ENCODE measurements around the gene CNOT4. TPM values are rescaled to one million over a fixed set of nuclear protein-coding genes. Genes with fewer than 3 reads are reported as not detected.

CNOT4 gene
- total RNA-seq, result 10 to 100 TPM; 25.6 to 36.8 (median 29.3) TPM

- peak within 1 kb of the TSS; percentile 80 to 93 (median 83) for H3K4me3 ChIP-seq (replicated peaks in 1 of 3)
- no peaks in the 10 kb centered on the region for H3K27me3 ChIP-seq
- peak; percentile 96 to 97 for DNase-seq
- peak within 1 kb of the TSS; percentile 91 to 93 (median 92) for H3K27ac ChIP-seq
- 0 to 1% methylated on average over 27 to 34 of the region's 55 CpGs for WGBS, 2 donors
- no peaks in the 10 kb centered on the region for H3K36me3 ChIP-seq
- no peaks in the 10 kb centered on the region for H3K9me3 ChIP-seq
- intact Hi-C loops (cut with DNase I), result loop anchor here (5.0 kb wide), 1 partner anchor 42 kb away; no protein-coding TSS in a partner anchor
- peaks cover 20 to 23% of the 10 kb centered on the region in 2 donors for H3K4me1 ChIP-seq
- TF ChIP-seq POLR2A (IDR thresholded peaks at IDR 0.05), result peak in 1 of 2 donors; percentile 83
- TF ChIP-seq CTCF (IDR thresholded peaks at IDR 0.05), result no peak
These were observed at the start of gene CNOT4 for GRCh38 chr7:135509839-135510591. Gene CNOT4, minus strand, starts transcription at chr7:135510102. Its CDS starts 71,771 bp downstream, at chr7:135438331.

- TF ChIP-seq POLR2A (IDR thresholded peaks at IDR 0.05), result no peak
- no peak for TF ChIP-seq CTCF (IDR thresholded peaks at IDR 0.05)
These were observed 49.0 kb upstream of the CNOT4 start for GRCh38 chr7:135558881-135559280.

GRCh38 chr7:135558337-135558767, 48.5 kb upstream of the CNOT4 start:
- no peaks in the 10 kb centered on the region for H3K36me3 ChIP-seq
- peak overlapping the region; percentile 64 to 86 (median 85) for H3K27ac ChIP-seq
- intact Hi-C loops (cut with DNase I), result loop anchor here (5.0 kb wide), 1 partner anchor 276 kb away; no protein-coding TSS in a partner anchor
- no peak for TF ChIP-seq POLR2A (IDR thresholded peaks at IDR 0.05)
- TF ChIP-seq CTCF (IDR thresholded peaks at IDR 0.05), result peak in 3 of 6 experiments; percentile 36 to 49 (median 45)
- H3K4me1 ChIP-seq, result peaks cover 6 to 10% of the 10 kb centered on the region in 2 donors
- H3K4me3 ChIP-seq (replicated peaks in 1 of 3), result peak overlapping the region; percentile 53 to 72 (median 66)
- DNase-seq, result peak; percentile 42 to 49
- no peaks in the 10 kb centered on the region for H3K9me3 ChIP-seq
- 1 to 2% methylated on average over 15 to 16 of the region's 16 CpGs for WGBS, 2 donors
- no peaks in the 10 kb centered on the region for H3K27me3 ChIP-seq

More at GRCh38 chr7:135558881-135559280, 49.0 kb upstream of the CNOT4 start:
- Histone ChIP-seq H3K36me3 (no peaks in the 10 kb centered on the region), H3K4me1 (peaks cover 6 to 10% of the 10 kb centered on the region in 2 donors), H3K27me3 (no peaks in the 10 kb centered on the region), H3K4me3 (replicated peaks in 1 of 3) (peak overlapping the region in 2 of 3 donors; percentile 53 to 66), H3K9me3 (no peaks in the 10 kb centered on the region), H3K27ac (peak overlapping the region in 1 of 3 donors; percentile 86)
- 68 to 70% methylated on average over 5 of the region's 5 CpGs for WGBS, 2 donors
- intact Hi-C loops (cut with DNase I), result loop anchor here (5.0 kb wide), 1 partner anchor 277 kb away; no protein-coding TSS in a partner anchor
- DNase-seq, result no peak

- peak in 1 of 2 donors; percentile 39 for TF ChIP-seq POLR2A (IDR thresholded peaks at IDR 0.05)
- peak in 3 of 6 experiments; percentile 23 to 31 (median 28) for TF ChIP-seq CTCF (IDR thresholded peaks at IDR 0.05)
- intact Hi-C loops (cut with DNase I), result loop anchor here (5.0 kb wide), 1 partner anchor 275 kb away; no protein-coding TSS in a partner anchor
- no peaks in the 10 kb centered on the region for H3K36me3 ChIP-seq
- 3 to 4% methylated on average over 27 to 34 of the region's 38 CpGs for WGBS, 2 donors
- DNase-seq, result peak; percentile 59 to 63
- peaks cover 6 to 10% of the 10 kb centered on the region in 2 donors for H3K4me1 ChIP-seq
- H3K27ac ChIP-seq, result peak within 1 kb of the TSS; percentile 64 to 86 (median 85)
- no peaks in the 10 kb centered on the region for H3K27me3 ChIP-seq
- H3K4me3 ChIP-seq (replicated peaks in 1 of 3), result peak within 1 kb of the TSS; percentile 53 to 72 (median 66)
- H3K9me3 ChIP-seq, result no peaks in the 10 kb centered on the region
These were observed 47.8 kb upstream of the CNOT4 start, which contains the start of gene NUP205 for GRCh38 chr7:135557455-135558336. Gene NUP205, plus strand, starts transcription at chr7:135557917. Its CDS starts 28 bp downstream, at chr7:135557945.
